Spinal cord (tissue), 10 donors: ENCODE results near the gene MND1. TPM values are rescaled to one million over a fixed set of nuclear protein-coding genes. Genes with fewer than 3 reads are reported as not detected.

Experiments
- DNase-seq, 6 donors: peaks; one replicate each; pipeline versions ENCODE4 v3.0.0 to v3.0.0-alpha.2; 2013 to 2015; ENCODE audit warnings: low spot score in 6 of 6, low read depth in 4 of 6
- H3K27ac ChIP-seq: one replicate; pipeline ENCODE4 v1.5.1; 2013; ENCODE audit warnings: low read depth, low read length, control low read depth
- H3K27me3 ChIP-seq: one replicate; pipeline ENCODE4 v1.6.1; 2013; ENCODE audit warnings: low read length; ENCODE audit not compliant: control insufficient read depth, insufficient read depth
- H3K36me3 ChIP-seq: one replicate; pipeline ENCODE4 v1.6.1; 2013; ENCODE audit warnings: low read length; ENCODE audit not compliant: control insufficient read depth, insufficient read depth
- H3K4me1 ChIP-seq: one replicate; pipeline ENCODE4 v1.6.1; 2013; ENCODE audit warnings: low read length; ENCODE audit not compliant: control insufficient read depth, insufficient read depth
- H3K4me3 ChIP-seq: one replicate; pipeline ENCODE4 v1.5.1; 2013; ENCODE audit warnings: low read depth, low read length, control low read depth
- H3K9me3 ChIP-seq: one replicate; pipeline ENCODE4 v1.6.1; 2013; ENCODE audit warnings: low read length; ENCODE audit not compliant: control insufficient read depth, insufficient read depth
- WGBS: methylation state at CpG from one replicate; pipeline ENCODE4 v1.1.5; 2013; ENCODE audit warnings: missing lambda C conversion rate; ENCODE audit not compliant: insufficient coverage; 5-methylcytosine and 5-hydroxymethylcytosine counted together
- polyA plus RNA-seq, 2 donors: library from polyadenylated mRNA; unstranded; fragments of 120-200 nt; gene quantifications; one replicate each; pipeline ENCODE4 v1.2.1, GENCODE V29; 2013; ENCODE audit not compliant: insufficient read length in 2 of 2
- small RNA-seq: library from RNA; depleted of rRNA; stranded (forward); fragments of <200 nt; gene quantifications from one replicate; pipeline ENCODE3, GENCODE V24; 2014; ENCODE audit warnings: low replicate concordance
- total RNA-seq, 2 donors: library from RNA; depleted of rRNA in 1 of 2; stranded (reverse); fragments of 120-200 nt in 1 of 2; fragments of >200 nt in 1 of 2; gene quantifications; one replicate each; pipeline versions ENCODE4 v1.2.3 to v1.2.4, GENCODE V29; 2013 to 2014
- donor health status: healthy.

The MND1 gene
- total and polyA plus RNA-seq, 4 donors, result 6.6 to 13.1 (median 9.6) TPM

GRCh38 chr4:153464068-153464467 lies 119.6 kb downstream of the MND1 start:
- Histone ChIP-seq H3K27ac (no peak overlapping the region), H3K36me3 (no peaks in the 10 kb centered on the region), H3K9me3 (no peaks in the 10 kb centered on the region), H3K4me3 (no peak overlapping the region), H3K27me3 (no peaks in the 10 kb centered on the region), H3K4me1 (peaks cover 15% of the 10 kb centered on the region)
- DNase-seq, result no peak
- no CpG with 5 or more reads among the region's 1 CpG for WGBS

Small RNA genes lying within 50 kb of the gene (small RNA-seq; reads per million reads assigned to genes)
- gene RN7SL419P, result not detected

Other genes with a start within 250 kb of the MND1 start
- gene TRIM2, start 140.2 kb upstream of the MND1 start, total RNA-seq, result 100 to 1,000 TPM; 132 to 487 TPM
- 100 to 1,000 TPM; 126 to 214 TPM for gene TRIM2, start 140.2 kb upstream of the MND1 start, polyA plus RNA-seq
- 10 to 100 TPM in 1 of 2 donors, 1 to 10 TPM in 1; 6.5 to 18.1 TPM for gene TMEM131L, start 121.7 kb downstream of the MND1 start, total RNA-seq
- 10 to 100 TPM; 11.7 to 13.0 TPM for gene TMEM131L, start 121.7 kb downstream of the MND1 start, polyA plus RNA-seq